Left forelimb (tissue), 1 donor: Measurements from ENCODE around the gene RIN3.

Source experiments
- DNase-seq: peaks from one replicate; pipeline ENCODE4 v3.0.0-alpha.2; 2018; ENCODE audit warnings: low spot score

Gene RIN3

GRCh38 chr14:92556863-92557543 lies 43.4 kb downstream of the RIN3 start:
- no peak for DNase-seq

DNA sequence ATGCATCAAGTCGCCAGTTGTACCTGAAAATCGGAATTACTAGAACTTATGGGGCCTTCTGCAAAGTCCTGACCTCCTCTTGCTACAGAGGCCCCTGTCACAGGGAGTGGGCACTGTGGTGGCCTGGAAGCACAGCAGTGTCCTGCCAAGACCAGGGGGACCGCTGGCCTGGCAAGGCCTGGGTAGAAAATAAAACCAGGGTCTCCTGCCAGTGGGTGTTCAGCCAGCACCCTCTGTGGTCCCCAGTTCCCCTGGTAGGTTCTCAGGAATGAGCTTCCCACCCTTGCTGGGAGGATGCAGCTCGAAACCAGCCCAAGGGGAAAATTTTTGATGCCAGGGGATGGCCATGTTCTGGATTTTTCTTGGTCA lies 43.9 kb downstream of the RIN3 start:
- DNase-seq: no peak

GRCh38 chr14:92558319-92558718 lies 44.7 kb downstream of the RIN3 start:
- DNase-seq: no peak

GRCh38 chr14:92559486-92559885 lies 45.9 kb downstream of the RIN3 start:
- DNase-seq: no peak

DNA sequence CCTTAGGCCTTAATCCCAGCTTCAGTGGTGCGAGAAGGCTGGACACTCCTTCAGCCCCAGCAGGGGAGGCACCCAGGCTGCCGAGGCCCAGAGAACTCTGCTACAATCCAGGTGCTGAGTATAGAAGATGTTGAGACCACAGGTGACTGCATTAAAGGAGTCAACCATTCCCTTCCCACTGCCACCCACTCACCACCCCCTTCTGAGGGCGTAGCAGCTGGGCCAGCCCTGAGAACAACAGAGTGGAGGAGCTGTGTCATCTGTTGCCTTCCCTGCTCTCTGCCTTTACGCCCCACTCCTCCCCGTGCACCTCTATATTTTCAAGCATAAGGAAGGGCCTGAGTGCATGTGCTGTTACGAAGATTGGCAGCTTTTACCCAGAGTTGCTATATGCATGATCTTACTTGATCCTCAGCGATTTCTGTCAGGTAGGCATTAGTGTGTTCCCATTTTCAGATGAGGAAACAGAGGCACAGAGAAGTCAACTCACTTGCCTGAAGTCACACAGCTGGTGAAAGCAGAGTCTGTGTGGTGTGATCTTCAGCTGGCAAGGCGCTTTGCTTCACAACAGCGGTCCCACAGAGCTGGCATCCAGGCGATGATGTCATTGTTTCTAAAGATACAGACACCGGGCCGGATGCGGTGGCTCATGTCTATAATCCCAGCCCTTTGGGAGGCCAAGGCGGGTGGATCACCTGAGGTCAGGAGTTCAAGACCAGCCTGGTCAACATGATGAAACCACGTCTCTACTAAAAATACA lies 46.7 kb downstream of the RIN3 start:
- DNase-seq: no peak

DNA sequence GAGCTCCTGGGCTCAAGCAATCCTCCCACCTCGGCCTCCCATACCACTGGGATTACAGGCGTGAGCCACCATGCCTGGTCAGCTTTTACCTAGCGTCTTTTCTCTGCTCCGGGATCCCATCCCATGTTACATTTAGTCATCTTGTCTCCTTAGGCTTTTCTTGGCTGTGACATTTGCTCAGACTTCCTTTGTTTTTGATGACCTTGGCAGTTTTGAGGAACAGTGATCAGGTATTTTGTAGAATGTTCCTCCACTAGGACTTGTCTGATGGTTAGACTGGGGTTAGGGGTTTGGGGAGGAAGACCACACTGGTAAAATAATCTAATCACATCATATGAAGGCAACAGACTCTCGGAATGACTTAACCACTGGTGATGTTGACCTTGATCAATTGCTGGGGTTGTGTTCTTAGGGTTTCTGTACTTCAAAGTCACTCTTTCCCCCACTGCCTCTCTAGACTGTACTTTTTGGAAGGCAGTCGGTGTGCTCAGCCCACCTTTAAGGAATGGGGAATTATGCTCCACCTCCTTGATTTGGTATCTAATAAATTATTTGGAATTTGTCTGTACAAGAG lies 48.4 kb downstream of the RIN3 start:
- no peak for DNase-seq

DNA sequence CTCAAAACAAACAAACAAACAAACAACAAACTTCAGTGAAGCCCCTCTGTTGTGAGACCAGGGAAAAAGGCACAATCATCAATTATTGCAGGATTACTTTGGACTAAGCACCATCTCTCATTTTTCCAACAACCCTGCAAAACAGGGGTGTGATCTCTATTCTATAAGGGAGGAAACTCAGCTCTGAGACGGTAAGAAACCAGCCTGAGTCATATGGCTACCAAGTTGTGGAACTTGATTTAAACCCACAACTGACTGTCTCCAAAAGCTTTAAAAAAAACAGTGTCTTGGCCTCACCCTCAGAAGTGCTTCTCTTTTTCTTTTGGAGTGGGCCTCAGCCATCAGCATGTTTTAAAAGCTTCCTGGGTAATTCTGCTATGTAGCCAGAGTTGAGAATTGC lies 49.8 kb downstream of the RIN3 start:
- no peak for DNase-seq

GRCh38 chr14:92563765-92564285 lies 50.2 kb downstream of the RIN3 start:
- DNase-seq: no peak

GRCh38 chr14:92564344-92565039 lies 50.9 kb downstream of the RIN3 start:
- no peak for DNase-seq

DNA sequence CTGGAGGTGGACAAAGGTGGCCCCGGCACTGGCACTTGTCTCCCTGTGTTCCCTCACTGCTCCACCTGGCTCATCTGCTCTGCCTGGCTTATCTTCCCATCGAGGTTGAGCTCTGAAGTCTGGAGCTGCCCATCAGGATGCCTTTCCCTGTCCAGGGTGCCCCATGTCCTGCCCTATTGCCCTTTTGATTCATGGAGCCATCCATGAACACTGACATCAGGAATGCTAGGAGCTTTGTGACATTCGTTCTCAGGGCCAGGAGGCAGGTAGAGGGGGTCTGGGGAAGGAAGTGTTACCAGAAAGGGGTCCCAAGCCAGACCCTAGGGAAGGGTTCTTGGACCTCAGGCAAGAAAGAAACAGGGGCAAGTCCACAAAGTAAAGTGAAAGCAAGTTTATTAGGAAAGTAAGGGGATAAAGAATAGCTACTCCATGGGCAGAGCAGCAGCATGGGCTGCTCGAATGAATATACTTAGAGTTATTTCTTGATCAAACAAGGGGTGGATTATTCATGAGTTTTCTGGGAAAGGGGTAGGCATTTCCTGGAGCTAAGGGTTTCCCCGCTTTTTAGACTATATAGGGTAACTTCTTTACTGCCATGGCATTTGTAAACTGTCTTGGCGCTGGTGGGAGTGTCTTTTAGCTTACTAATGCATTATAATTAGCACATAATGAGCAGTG lies 51.6 kb downstream of the RIN3 start:
- DNase-seq: no peak

- no peak for DNase-seq
Observed at GRCh38 chr14:92565718-92566115, 52.1 kb downstream of the RIN3 start.

- no peak for DNase-seq
Observed at GRCh38 chr14:92567173-92567725, 53.7 kb downstream of the RIN3 start.

GRCh38 chr14:92568621-92569479 lies 55.3 kb downstream of the RIN3 start:
- DNase-seq: no peak

DNA sequence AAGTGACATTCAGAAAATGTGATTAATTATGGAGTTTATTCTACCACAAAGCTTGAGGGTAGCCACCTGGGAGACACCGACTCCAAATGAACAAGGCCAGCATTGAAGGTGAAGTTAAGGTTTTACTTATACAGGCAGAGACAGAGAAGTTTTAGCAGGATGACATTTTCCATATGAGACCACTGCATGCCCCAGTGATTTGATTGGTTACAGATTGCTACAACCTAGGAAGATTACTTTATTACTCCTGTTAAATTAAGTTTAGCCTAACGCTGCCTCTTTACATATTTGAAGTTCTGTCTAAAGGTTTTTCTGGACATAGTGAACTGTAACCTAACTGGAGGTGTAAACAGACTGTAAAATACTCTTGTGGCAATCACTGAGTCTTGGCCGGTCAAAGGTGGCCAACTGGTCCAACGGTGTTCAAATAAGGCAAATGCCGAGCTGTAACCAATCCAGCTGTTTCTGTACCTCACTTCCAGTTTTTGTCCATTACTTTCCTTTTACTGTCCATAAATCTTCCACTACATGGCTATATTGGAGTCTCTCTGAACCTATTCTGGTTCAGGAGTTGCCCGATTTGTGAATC lies 57.2 kb downstream of the RIN3 start:
- no peak for DNase-seq

GRCh38 chr14:92572050-92572449 lies 58.5 kb downstream of the RIN3 start:
- DNase-seq: no peak

- no peak for DNase-seq
Observed at GRCh38 chr14:92573761-92574498, 60.3 kb downstream of the RIN3 start.

GRCh38 chr14:92575061-92575747 lies 61.6 kb downstream of the RIN3 start:
- DNase-seq: no peak

- no peak for DNase-seq
Observed at GRCh38 chr14:92575748-92576303, 62.2 kb downstream of the RIN3 start.

DNA sequence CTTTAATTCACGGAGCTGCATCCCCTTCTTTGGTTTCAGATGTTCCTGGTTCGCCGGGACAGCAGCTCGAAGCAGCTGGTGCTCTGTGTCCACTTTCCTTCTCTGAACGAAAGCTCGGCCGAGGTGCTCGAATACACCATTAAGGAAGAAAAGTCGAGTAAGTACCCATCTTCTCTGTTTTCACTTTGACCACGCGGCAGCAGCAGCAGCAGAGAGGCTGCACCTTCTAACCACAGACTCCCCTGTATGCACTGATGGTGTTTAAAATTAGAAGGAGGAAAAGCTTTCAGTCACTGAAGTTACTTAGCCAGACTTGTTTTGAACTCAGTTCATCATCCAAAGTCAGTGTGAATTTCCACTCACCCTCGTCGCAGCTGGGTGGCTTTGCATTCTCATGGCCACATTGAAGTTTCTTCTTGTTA lies 63.8 kb downstream of the RIN3 start:
- DNase-seq: no peak
